Stomach (tissue), 9 donors: ENCODE data around the gene AXIN2. TPM values are rescaled to one million over a fixed set of nuclear protein-coding genes. Genes with fewer than 3 reads are reported as not detected.
"Not testable (repeated sequence)": the region's sequence is repeated elsewhere in the genome, so short reads cannot be mapped to it uniquely, and the experiment has no call there.

Experiments used
- DNase-seq, 2 donors: peaks; one replicate each; pipeline versions ENCODE4 v3.0.0 to v3.0.0-alpha.2; 2013 to 2019
- H3K27ac ChIP-seq, 5 donors: fragments of 200-600 bp in 4 of 5; sonication (generic) in 4 of 5; one replicate each; pipeline ENCODE4 v1.5.1; 2013 to 2019; ENCODE audit warnings: mild to moderate bottlenecking in 1 of 5, moderate library complexity in 1 of 5
- H3K27me3 ChIP-seq, 3 donors: fragments of 200-600 bp; sonication (generic); one replicate each; pipeline ENCODE4 v1.5.1; 2017 to 2019; ENCODE audit warnings: mixed run types in 1 of 3
- H3K36me3 ChIP-seq, 4 donors: fragments of 200-600 bp; sonication (generic); 1 replicate in 3 of 4; 2 replicates in 1 of 4; pipeline ENCODE4 v1.5.1; 2016 to 2019
- H3K4me1 ChIP-seq, 4 donors: fragments of 200-600 bp; sonication (generic); one replicate each; pipeline ENCODE4 v1.5.1; 2016 to 2019
- H3K4me3 ChIP-seq, 4 donors: fragments of 200-600 bp; sonication (generic) in 3 of 4; one replicate each; pipeline ENCODE4 v1.5.1; 2016 to 2019; ENCODE audit warnings: mild to moderate bottlenecking in 1 of 4
- H3K9me3 ChIP-seq, 4 donors: fragments of 200-600 bp; sonication (generic); one replicate each; pipeline ENCODE4 v1.5.1; 2016 to 2019
- EP300 ChIP-seq: sonication (generic); formaldehyde crosslinking; IDR thresholded peaks from one replicate; pipeline ENCODE4 v1.6.1; 2017; ENCODE audit warnings: antibody characterized with exemption
- POLR2A ChIP-seq, 4 donors: fragments of 450-650 bp; IDR thresholded peaks; one replicate each; pipeline ENCODE4 v1.6.1; 2016; ENCODE audit warnings: antibody characterized with exemption in 4 of 4, control low read depth in 2 of 4, mild to moderate bottlenecking in 1 of 4, moderate library complexity in 1 of 4
- POLR2AphosphoS5 ChIP-seq, 3 donors: sonication (generic); formaldehyde crosslinking; IDR thresholded peaks; one replicate each; pipeline ENCODE4 v1.6.1; 2016; ENCODE audit warnings: antibody characterized with exemption in 3 of 3
- WGBS, 5 donors: extraction: QIAGEN DNeasy Blood & Tissue Kit in 3 of 5; methylation state at CpG; one replicate each; pipeline versions ENCODE4 v1.1.5 to v1.1.7; 2013 to 2018; 5-methylcytosine and 5-hydroxymethylcytosine counted together
- intact Hi-C: fragments of 100-400 bp; cut with DNase I; formaldehyde crosslinking; loops from one replicate; pipeline ENCODE4 v1.15.1; 2023; ENCODE audit warnings: low total_unique reads
- polyA plus RNA-seq, 3 donors: library from polyadenylated mRNA; stranded (reverse); fragments of 200-250 nt; gene quantifications; one replicate each; pipeline ENCODE4 v1.2.3, GENCODE V29; 2013
- total RNA-seq, 5 donors: library from RNA; depleted of rRNA; stranded (reverse); fragments of >200 nt; gene quantifications; one replicate each; pipeline versions ENCODE4 v1.1.0 to v1.2.3, GENCODE V29; 2014 to 2016
- TF ChIP-seq, protein P1 (sequence below), 7 experiments: fragments of 450-650 bp in 4 of 7; fragments of 200-600 bp in 3 of 7; sonication (generic) in 3 of 7; IDR thresholded peaks; one replicate each; pipeline ENCODE4 v1.5.1; 2016 to 2019; ENCODE audit warnings: antibody characterized with exemption in 7 of 7, control low read depth in 2 of 7, mild to moderate bottlenecking in 1 of 7
- donor health status: healthy with polysubstance abuse.
- donor health status: Bipolar disorder and iron deficiency.
- donor health status: healthy.

Gene AXIN2
- total and polyA plus RNA-seq, 8 donors: 2.7 to 46.9 (median 12.0) TPM

DNA sequence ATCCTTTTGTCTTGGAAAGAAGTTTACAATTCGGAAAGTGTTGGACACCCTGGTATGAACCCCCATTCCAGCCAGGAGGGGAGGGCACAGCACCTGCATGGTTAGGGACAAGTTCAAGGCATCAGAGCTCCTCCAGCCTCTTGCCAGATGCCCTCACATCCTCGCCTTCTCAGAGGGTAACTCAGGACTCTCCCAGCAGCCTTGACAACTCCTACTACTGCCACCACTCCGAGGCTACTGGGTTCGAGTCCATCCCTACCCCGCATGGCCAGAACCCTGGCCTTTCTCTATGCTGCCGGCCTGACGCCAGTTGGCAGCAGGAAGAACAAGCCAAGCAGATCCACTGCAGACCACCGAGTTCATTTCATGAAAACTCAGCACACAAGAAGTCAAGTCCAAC is 34.1 kb downstream of the AXIN2 start:
- TF ChIP-seq POLR2A (IDR thresholded peaks at IDR 0.05) (no peak), EP300 (no peak), POLR2AphosphoS5 (IDR thresholded peaks at IDR 0.05) (no peak)
- TF ChIP-seq, protein P1, sequence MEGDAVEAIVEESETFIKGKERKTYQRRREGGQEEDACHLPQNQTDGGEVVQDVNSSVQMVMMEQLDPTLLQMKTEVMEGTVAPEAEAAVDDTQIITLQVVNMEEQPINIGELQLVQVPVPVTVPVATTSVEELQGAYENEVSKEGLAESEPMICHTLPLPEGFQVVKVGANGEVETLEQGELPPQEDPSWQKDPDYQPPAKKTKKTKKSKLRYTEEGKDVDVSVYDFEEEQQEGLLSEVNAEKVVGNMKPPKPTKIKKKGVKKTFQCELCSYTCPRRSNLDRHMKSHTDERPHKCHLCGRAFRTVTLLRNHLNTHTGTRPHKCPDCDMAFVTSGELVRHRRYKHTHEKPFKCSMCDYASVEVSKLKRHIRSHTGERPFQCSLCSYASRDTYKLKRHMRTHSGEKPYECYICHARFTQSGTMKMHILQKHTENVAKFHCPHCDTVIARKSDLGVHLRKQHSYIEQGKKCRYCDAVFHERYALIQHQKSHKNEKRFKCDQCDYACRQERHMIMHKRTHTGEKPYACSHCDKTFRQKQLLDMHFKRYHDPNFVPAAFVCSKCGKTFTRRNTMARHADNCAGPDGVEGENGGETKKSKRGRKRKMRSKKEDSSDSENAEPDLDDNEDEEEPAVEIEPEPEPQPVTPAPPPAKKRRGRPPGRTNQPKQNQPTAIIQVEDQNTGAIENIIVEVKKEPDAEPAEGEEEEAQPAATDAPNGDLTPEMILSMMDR (IDR thresholded peaks at IDR 0.05): no peak
- H3K36me3 ChIP-seq: peaks cover 0 to 31% (median 28%) of the 10 kb centered on the region in 4 donors
- intact Hi-C loops: no loop called here
- no peaks in the 10 kb centered on the region for H3K9me3 ChIP-seq
- H3K4me1 ChIP-seq: peaks cover 18 to 28% (median 22%) of the 10 kb centered on the region in 4 donors
- DNase-seq: no peak
- H3K27ac ChIP-seq: no peak overlapping the region
- no peak overlapping the region for H3K4me3 ChIP-seq
- 85 to 93% (median 92%) methylated on average over 8 of the region's 8 CpGs for WGBS, 5 donors
- no peaks in the 10 kb centered on the region for H3K27me3 ChIP-seq

DNA sequence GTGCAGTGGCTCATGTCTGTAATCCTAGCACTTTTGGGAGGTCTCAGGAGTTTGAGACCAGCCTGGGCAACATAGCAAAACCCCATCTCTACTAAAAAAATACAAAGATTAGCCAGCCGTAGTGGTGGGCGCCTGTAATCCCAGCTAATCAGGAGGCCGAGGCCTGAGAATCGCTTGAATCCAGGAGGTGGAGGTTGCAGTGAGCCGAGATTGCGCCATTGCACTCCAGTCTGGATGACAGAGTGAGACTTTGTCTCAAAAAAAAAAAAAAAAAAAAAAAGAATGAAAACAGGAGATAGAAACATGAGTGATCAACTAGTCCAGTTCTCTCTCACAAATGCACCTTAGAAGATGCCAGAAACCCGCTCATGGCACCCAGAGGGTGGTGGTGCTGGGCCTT is 34.6 kb downstream of the AXIN2 start:
- H3K4me3 ChIP-seq, H3K9me3 ChIP-seq, H3K27me3 ChIP-seq, intact Hi-C loops, DNase-seq, H3K27ac ChIP-seq: not testable (repeated sequence)
- Histone ChIP-seq H3K36me3 (peaks cover 0 to 29% (median 27%) of the 10 kb centered on the region in 4 donors), H3K4me1 (peaks cover 12 to 23% (median 17%) of the 10 kb centered on the region in 4 donors)
- WGBS, 5 donors: 95 to 99% (median 97%) methylated on average over 7 of the region's 7 CpGs

DNA sequence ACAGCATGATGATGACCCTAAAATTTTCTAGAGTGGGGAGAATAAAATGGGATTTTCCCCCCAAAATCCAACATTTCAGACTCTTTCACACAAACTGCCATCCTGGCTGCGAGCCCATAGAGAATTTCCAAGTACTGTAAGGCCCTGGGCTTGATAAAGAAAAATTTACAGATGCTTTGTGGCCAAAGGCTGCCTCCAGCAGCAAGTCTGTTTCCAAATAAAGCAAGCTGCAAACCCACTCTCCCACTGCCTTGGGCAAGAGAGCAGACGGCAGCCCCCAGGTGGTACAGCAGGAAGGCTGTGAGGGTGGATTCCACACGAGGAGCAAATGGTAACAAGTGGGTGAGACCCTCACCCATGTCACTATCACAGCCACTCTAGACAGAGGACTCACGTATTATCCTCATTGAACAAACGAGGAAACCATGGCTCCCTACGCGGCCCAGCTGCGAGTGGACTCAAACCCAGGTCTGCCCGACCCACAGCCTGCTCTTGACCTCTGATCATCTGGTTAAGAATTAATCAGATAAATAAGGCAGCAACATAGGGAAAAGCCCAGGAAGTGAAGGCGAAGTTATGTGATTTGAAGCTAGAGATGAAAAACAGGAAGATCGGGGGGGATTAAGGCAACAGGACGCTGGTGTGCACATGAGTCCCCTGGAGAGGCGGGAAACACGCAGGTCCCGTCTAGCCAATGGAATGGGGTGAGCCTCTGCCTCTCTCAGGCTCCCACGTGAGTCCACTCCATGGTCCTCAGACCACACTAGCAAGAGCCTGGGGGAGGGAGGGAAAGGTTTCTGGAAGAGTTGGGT is 37.4 kb downstream of the AXIN2 start:
- TF ChIP-seq POLR2AphosphoS5 (IDR thresholded peaks at IDR 0.05) (no peak), EP300 (no peak), POLR2A (IDR thresholded peaks at IDR 0.05) (no peak)
- TF ChIP-seq, protein P1 (IDR thresholded peaks at IDR 0.05): no peak
- H3K27ac ChIP-seq: no peak overlapping the region
- H3K36me3 ChIP-seq: peaks cover 0 to 14% (median 11%) of the 10 kb centered on the region in 4 donors
- H3K27me3 ChIP-seq: no peaks in the 10 kb centered on the region
- 67 to 74% (median 70%) methylated on average over 16 of the region's 16 CpGs for WGBS, 5 donors
- no peak overlapping the region for H3K4me3 ChIP-seq
- intact Hi-C loops: no loop called here
- H3K9me3 ChIP-seq: no peaks in the 10 kb centered on the region
- H3K4me1 ChIP-seq: peaks cover 0 to 6% (median 0%) of the 10 kb centered on the region in 4 donors
- DNase-seq: no peak

DNA sequence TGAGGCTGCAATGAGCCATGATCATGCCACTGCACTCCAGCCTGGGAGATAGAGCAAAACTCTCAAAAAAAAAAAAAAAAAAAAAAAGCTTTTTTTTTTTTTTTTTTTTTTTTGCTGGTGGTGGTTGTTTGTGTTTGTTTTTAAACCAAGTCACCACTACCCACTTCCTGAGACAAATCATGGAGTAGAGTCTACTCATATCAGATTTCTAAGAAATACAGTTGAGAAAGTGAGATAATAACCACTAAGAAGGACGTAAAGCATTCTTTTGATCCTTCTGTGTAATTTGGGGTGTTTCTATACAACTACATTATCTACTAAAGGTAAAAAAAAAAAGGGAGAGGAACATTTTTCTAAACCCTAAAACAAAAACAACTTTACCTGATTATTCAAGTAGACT is 38.0 kb downstream of the AXIN2 start:
- 45 to 67% (median 53%) methylated on average over 1 of the region's 1 CpG for WGBS, 5 donors
- DNase-seq: no peak
- Histone ChIP-seq H3K9me3 (no peaks in the 10 kb centered on the region), H3K4me1 (peaks cover 0 to 6% (median 0%) of the 10 kb centered on the region in 4 donors), H3K4me3 (no peak overlapping the region), H3K36me3 (peaks cover 0 to 7% (median 5%) of the 10 kb centered on the region in 4 donors), H3K27ac (no peak overlapping the region), H3K27me3 (no peaks in the 10 kb centered on the region)
- intact Hi-C loops: no loop called here
- no peak for TF ChIP-seq POLR2AphosphoS5 (IDR thresholded peaks at IDR 0.05)

DNA sequence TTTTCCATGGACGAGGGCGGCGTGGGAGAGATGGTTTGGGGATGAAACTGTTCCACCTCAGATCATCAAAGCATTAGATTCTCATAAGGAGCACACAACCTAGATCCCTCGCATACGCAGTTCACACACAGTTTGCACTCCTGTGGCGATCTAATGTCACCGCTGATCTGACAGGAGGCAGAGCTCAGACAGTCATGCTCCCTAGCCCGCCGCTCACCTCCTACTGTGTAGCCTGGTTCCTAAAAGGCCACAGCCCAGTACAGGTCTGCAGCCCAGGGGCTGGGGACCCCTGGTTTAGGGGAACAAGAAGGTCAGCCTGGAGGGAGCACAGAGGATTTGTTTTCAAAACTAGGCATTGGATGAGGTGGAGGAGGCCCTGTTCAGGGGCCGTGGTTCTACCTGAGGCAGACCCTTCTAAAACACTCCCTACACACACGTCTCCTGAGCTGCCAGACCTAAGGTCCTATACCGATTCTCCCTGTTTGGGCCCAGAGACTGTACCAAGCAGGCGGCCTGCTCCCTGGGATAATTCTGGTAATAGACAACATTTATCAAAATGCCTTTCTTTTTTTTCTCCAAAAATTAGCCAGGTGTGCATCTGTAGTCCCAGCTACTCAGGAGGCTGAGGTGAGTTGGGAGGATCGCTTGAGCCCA is 38.6 kb downstream of the AXIN2 start:
- Histone ChIP-seq H3K36me3 (peaks cover 0 to 2% (median under 1%) of the 10 kb centered on the region in 4 donors), H3K27me3 (no peaks in the 10 kb centered on the region), H3K4me1 (peaks cover 0 to 6% (median 0%) of the 10 kb centered on the region in 4 donors), H3K4me3 (no peak overlapping the region), H3K27ac (no peak overlapping the region), H3K9me3 (no peaks in the 10 kb centered on the region)
- no peak for DNase-seq
- WGBS, 5 donors: 90 to 95% (median 93%) methylated on average over 14 of the region's 14 CpGs
- intact Hi-C loops: no loop called here
- TF ChIP-seq, protein P1 (IDR thresholded peaks at IDR 0.05): no peak
